Stomach smooth muscle (tissue), 2 donors: Measurements from ENCODE around the gene PNPLA2.

ENCODE experiments used
- H3K27ac ChIP-seq: one replicate; pipeline ENCODE4 v1.7.0; 2013; ENCODE audit warnings: mild to moderate bottlenecking, low read length, inconsistent platforms
- H3K27me3 ChIP-seq, 2 donors: one replicate each; pipeline ENCODE4 v1.7.0; 2013; ENCODE audit warnings: low read length in 2 of 2; ENCODE audit not compliant: insufficient read depth in 2 of 2, control insufficient read depth in 1 of 2
- H3K36me3 ChIP-seq, 2 donors: one replicate each; pipeline ENCODE4 v1.7.0; 2013; ENCODE audit warnings: low read length in 2 of 2; ENCODE audit not compliant: control insufficient read depth in 2 of 2, insufficient read depth in 2 of 2
- H3K4me1 ChIP-seq: one replicate; pipeline ENCODE4 v1.7.0; 2013; ENCODE audit warnings: low read length; ENCODE audit not compliant: control insufficient read depth, insufficient read depth
- H3K4me3 ChIP-seq, 2 donors: one replicate each; pipeline ENCODE4 v1.7.0; 2013; ENCODE audit warnings: low read length in 2 of 2
- H3K9ac ChIP-seq, 2 donors: one replicate each; pipeline ENCODE4 v1.7.0; 2013; ENCODE audit warnings: low read length in 2 of 2, mild to moderate bottlenecking in 1 of 2
- H3K9me3 ChIP-seq, 2 donors: one replicate each; pipeline ENCODE4 v1.7.0; 2013; ENCODE audit warnings: low read length in 2 of 2; ENCODE audit not compliant: control insufficient read depth in 2 of 2
- donor health status: healthy.
- donor health status: Pancreatic carcinoma.

The PNPLA2 gene

DNA sequence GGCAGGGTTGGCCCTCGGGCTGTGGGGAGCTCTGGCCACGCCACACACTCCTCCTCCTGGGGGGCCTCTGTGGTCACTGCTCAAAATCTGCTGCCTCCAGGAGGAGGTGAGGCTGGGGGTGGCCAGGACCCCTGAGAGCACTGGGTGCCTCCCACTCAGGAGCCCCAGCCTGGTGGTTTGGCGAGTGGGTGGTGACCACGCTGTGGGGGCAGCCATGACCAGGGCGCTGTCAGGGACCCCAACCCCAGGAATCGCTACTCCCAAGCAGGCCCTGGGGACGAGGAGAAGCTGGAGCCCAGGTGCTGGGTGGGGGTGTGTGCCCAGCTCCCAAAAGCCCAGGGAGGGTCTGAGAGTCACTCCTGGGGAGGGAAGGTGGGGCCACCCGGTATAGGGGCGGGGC, 54.1 kb downstream of the PNPLA2 start:
- H3K27me3 ChIP-seq: no peaks in the 10 kb centered on the region
- no peaks in the 10 kb centered on the region for H3K9me3 ChIP-seq
- H3K27ac ChIP-seq: no peak overlapping the region
- H3K4me1 ChIP-seq: no peaks in the 10 kb centered on the region
- H3K9ac ChIP-seq: no peak overlapping the region
- H3K36me3 ChIP-seq: peaks cover 0 to 3% of the 10 kb centered on the region in 2 donors
- H3K4me3 ChIP-seq: no peak overlapping the region

DNA sequence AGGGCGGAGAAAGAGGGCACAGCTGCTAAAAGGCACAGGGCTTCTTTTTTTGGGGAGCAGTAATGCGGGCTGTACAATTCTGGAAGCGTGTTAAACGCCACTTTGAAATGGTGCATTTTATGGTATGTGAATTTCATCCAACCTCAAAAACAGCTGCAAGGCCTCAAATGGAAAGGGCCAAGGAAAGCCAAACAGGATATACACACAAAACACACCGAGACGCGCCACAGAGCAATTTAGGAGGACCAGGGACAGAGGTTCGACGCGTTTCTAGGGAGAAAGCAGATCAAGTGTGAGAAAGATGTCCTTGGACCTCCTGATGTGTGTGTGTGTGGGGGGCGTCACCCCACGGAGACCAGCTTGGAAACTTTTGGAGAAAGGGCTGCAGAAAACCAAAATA, 55.0 kb downstream of the PNPLA2 start:
- Histone ChIP-seq H3K4me1 (no peaks in the 10 kb centered on the region), H3K4me3 (no peak overlapping the region), H3K9me3 (no peaks in the 10 kb centered on the region), H3K9ac (no peak overlapping the region), H3K36me3 (peaks cover 0 to under 1% of the 10 kb centered on the region in 2 donors), H3K27ac (no peak overlapping the region), H3K27me3 (no peaks in the 10 kb centered on the region)
